H7 (cell line): ENCODE data around the gene ST3GAL4. TPM values are rescaled to one million over a fixed set of nuclear protein-coding genes. Genes with fewer than 3 reads are reported as not detected.

Experiments used
- DNase-seq: peaks from one replicate; pipeline ENCODE4 v3.0.0; 2012
- H3K27me3 ChIP-seq: 2 replicates; pipeline ENCODE4 v1.6.0; 2011; ENCODE audit warnings: mild to moderate bottlenecking, low read length; ENCODE audit not compliant: control insufficient read depth, insufficient read depth
- H3K36me3 ChIP-seq: replicated peaks from 2 replicates; pipeline ENCODE4 v1.5.1; 2011; ENCODE audit warnings: low read length; ENCODE audit not compliant: control insufficient read depth, insufficient read depth
- H3K4me3 ChIP-seq: 2 replicates; pipeline ENCODE4 v1.5.1; 2011; ENCODE audit warnings: low read depth, mild to moderate bottlenecking, control low read depth, low read length, moderate library complexity; ENCODE audit not compliant: insufficient read depth
- total RNA-seq: library from RNA; depleted of rRNA; stranded (reverse); fragments of >200 nt; shearing (Covaris generic); gene quantifications from 2 replicates; pipeline ENCODE4 v1.2.3, GENCODE V29; 2014

Gene ST3GAL4
- total RNA-seq, 1 experiment from 2014 or later: 16.0 TPM

- H3K36me3 ChIP-seq: peaks cover 6% of the 10 kb centered on the region
- no peak overlapping the region for H3K4me3 ChIP-seq
Measured at GRCh38 chr11:126347751-126348668, 7.5 kb upstream of the ST3GAL4 start.

GRCh38 chr11:126348806-126349582 lies 6.5 kb upstream of the ST3GAL4 start:
- no peak for DNase-seq
- Histone ChIP-seq H3K36me3 (peaks cover 3% of the 10 kb centered on the region), H3K27me3 (no peaks in the 10 kb centered on the region), H3K4me3 (no peak overlapping the region)

More at GRCh38 chr11:126347751-126348668, 7.5 kb upstream of the ST3GAL4 start:
- no peaks in the 10 kb centered on the region for H3K27me3 ChIP-seq
- peak; percentile 51 for DNase-seq

- H3K27me3 ChIP-seq: no peaks in the 10 kb centered on the region
- H3K4me3 ChIP-seq: no peak overlapping the region
- peaks cover 3% of the 10 kb centered on the region for H3K36me3 ChIP-seq
- no peak for DNase-seq
Measured at GRCh38 chr11:126350836-126351235, 4.7 kb upstream of the ST3GAL4 start.

GRCh38 chr11:126352163-126352562 lies 3.3 kb upstream of the ST3GAL4 start:
- no peak for DNase-seq
- H3K36me3 ChIP-seq: peaks cover 3% of the 10 kb centered on the region
- no peak overlapping the region for H3K4me3 ChIP-seq

GRCh38 chr11:126352934-126353801 lies 2.3 kb upstream of the ST3GAL4 start:
- H3K36me3 ChIP-seq: peaks cover 3% of the 10 kb centered on the region
- no peaks in the 10 kb centered on the region; the same call in 1 of the 2 replicates for H3K27me3 ChIP-seq
- peak; percentile 57 for DNase-seq
- no peak overlapping the region for H3K4me3 ChIP-seq

More at GRCh38 chr11:126352163-126352562, 3.3 kb upstream of the ST3GAL4 start:
- H3K27me3 ChIP-seq: no peaks in the 10 kb centered on the region; the same call in 1 of the 2 replicates

GRCh38 chr11:126354631-126355323 lies 709 bp upstream of the ST3GAL4 start:
- peaks cover 3% of the 10 kb centered on the region for H3K36me3 ChIP-seq
- no peaks in the 10 kb centered on the region; the same call in 1 of the 2 replicates for H3K27me3 ChIP-seq
- peak; percentile 42 for DNase-seq
- peak overlapping the region; percentile 98 for H3K4me3 ChIP-seq

GRCh38 chr11:126355926-126356897 lies 726 bp downstream of the ST3GAL4 start:
- Histone ChIP-seq H3K36me3 (peaks cover 3% of the 10 kb centered on the region), H3K4me3 (peak overlapping the region; percentile 98), H3K27me3 (no peaks in the 10 kb centered on the region; the same call in 1 of the 2 replicates)
- DNase-seq: peak; percentile 68

- H3K27me3 ChIP-seq: no peaks in the 10 kb centered on the region; the same call in 1 of the 2 replicates
- H3K4me3 ChIP-seq: no peak overlapping the region
- DNase-seq: no peak
- H3K36me3 ChIP-seq: peaks cover 2% of the 10 kb centered on the region
Measured at GRCh38 chr11:126357055-126357962, 1.8 kb downstream of the ST3GAL4 start.

GRCh38 chr11:126357969-126358762 lies 2.7 kb downstream of the ST3GAL4 start:
- no peaks in the 10 kb centered on the region; the same call in 1 of the 2 replicates for H3K27me3 ChIP-seq
- H3K36me3 ChIP-seq: no peaks in the 10 kb centered on the region; the same call in 1 of the 2 replicates
- peak; percentile 63 for DNase-seq
- H3K4me3 ChIP-seq: no peak overlapping the region

- no peaks in the 10 kb centered on the region; the same call in 1 of the 2 replicates for H3K36me3 ChIP-seq
- no peak overlapping the region for H3K4me3 ChIP-seq
- DNase-seq: peak; percentile 50
- no peaks in the 10 kb centered on the region; the same call in 1 of the 2 replicates for H3K27me3 ChIP-seq
Measured at GRCh38 chr11:126358763-126359160, 3.3 kb downstream of the ST3GAL4 start.

GRCh38 chr11:126359431-126360048 lies 4.1 kb downstream of the ST3GAL4 start:
- no peaks in the 10 kb centered on the region; the same call in 1 of the 2 replicates for H3K36me3 ChIP-seq
- H3K27me3 ChIP-seq: no peaks in the 10 kb centered on the region; the same call in 1 of the 2 replicates
- DNase-seq: peak; percentile 61
- no peak overlapping the region for H3K4me3 ChIP-seq
